Stimulated activated CD4-positive, alpha-beta T cell treated with anti-CD3 and anti-CD28 coated beads, Interleukin-12 subunit alpha, Interleukin-12 subunit beta, amount 100 ng/mL, for 48 hours (primary cell): ENCODE results near the gene SMOC2.
"Not testable (repeated sequence)": the region's sequence is repeated elsewhere in the genome, so short reads cannot be mapped to it uniquely, and the experiment has no call there.

Source experiments
- DNase-seq, 3 donors: peaks; one replicate each; pipeline ENCODE4 v3.0.0-alpha.2; 2020; ENCODE audit warnings: low read depth in 2 of 3, low spot score in 1 of 3

SMOC2 gene

DNA sequence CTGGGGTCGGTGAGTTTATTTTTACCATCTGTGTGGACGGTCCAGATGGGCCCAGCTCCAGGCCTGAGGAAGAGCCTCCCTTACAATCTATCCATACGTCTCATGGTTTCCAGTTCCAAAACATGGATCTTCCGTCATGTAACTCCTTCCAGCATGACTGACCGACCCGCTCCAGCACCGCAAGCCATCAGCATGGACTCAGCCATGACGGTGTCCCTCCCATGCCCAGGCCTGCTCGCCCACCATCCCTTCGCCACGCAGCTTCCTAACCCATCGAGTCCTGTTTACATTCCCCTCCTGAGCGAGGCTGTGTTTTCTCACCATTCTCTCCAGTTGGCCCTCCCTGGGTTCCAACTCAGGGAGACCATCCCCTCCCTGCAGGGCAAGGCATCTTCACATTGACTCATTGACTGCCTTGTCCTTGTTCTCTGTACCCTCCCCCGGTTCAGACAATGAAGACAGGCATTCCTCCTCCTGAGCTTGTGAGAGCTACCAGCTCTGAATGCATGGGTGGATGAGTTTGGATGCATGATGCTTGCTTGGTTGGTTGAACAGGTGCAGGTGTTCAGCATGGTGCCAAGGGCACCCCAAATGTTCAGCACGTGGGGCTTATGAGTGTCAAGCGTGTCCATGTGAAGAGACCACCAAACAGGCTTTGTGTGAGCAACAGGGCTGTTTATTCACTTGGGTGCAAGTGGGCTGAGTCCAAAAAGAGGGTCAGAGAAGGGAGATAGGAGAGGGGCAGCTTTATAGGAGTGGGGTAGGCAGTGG lies 235.8 kb downstream of the SMOC2 start:
- no peak for DNase-seq

GRCh38 chr6:168677323-168677781 lies 236.4 kb downstream of the SMOC2 start:
- not testable (repeated sequence) for DNase-seq

DNA sequence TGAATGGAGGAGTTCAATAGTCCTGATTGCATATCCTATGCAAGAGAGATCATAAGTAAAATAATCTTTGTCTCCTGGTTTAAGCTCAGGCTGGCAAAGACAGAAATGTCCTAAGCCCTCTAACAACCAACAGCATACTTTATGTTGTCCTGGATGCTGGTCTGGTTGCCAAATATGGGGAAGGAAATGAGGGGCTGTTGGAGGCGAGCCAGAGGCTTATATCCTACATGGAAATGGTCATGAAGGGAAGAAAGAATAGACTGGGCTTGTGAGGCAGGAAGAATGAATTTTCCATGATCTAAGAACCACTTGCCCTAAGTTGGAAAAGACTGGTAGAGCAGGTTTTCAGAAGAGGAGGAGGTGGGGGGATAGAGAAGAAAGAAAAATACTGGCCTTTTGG lies 237.1 kb downstream of the SMOC2 start:
- no peak for DNase-seq

- DNase-seq: no peak
Measured at GRCh38 chr6:168678588-168678987, 237.6 kb downstream of the SMOC2 start.

DNA sequence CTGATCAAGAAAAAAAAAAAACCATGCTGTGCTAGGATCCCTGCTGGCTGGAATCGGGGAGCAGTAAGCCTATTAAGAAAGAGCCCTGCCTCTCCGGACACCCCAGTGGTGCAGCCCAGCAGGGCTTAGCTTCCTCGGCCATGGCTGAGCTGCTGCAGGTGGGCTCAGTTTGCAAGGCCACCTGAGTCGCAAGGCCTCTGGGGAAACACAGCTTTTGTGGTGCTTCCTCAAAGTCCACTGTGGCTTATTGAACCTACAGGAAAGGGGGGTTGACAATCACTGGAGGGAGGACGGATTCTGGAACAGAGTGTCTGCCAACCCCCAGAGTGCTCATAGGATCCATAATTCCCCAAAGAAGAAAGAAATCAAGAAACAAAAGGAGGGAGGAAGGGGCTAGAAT lies 240.8 kb downstream of the SMOC2 start:
- DNase-seq: no peak

DNA sequence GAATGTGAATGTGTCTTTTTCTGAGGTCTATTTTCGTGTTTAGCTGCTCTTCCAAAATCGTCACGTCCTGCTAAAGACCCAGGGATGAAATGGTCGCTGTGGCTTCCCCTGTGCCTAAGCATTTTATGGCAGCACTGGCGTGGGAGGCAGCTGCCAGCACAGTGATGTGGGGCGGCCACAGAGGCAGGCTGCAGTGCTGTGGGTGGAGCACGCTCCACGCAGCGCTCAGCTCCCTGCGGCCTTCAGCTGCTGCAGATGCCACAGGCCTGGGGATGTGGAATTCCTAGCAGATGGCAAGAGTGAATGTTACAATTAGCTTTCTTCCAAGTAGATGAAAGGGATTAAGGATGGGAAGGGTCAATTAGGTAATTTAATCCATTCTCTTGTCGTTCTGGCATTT lies 242.6 kb downstream of the SMOC2 start:
- no peak for DNase-seq

GRCh38 chr6:168684471-168684870 lies 243.5 kb downstream of the SMOC2 start:
- DNase-seq: no peak

DNA sequence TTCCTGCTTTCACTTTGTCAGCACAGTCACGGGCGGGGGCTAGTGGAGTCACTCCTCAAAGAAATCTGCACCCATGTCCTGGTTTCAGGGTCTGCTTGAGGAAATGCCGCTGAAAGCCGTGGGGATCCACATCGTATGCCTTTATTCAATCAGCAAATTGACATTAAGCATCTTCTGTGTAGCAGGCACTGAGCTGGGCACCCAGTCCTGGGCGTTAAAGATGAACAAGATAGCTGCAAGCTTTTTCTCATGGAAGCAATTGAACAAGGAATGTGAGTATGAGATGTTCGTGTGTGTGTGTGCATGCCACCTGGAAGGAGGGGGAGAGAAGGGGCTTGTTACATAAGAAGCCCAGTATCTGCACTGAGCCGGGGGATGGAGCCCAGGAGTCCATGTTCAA lies 243.9 kb downstream of the SMOC2 start:
- no peak for DNase-seq

GRCh38 chr6:168686029-168686738 lies 245.2 kb downstream of the SMOC2 start:
- no peak for DNase-seq

GRCh38 chr6:168686831-168687730 lies 246.1 kb downstream of the SMOC2 start:
- no peak for DNase-seq

- no peak for DNase-seq
Measured at GRCh38 chr6:168690271-168690670, 249.3 kb downstream of the SMOC2 start.

GRCh38 chr6:168691774-168692173 lies 250.8 kb downstream of the SMOC2 start:
- no peak for DNase-seq

DNA sequence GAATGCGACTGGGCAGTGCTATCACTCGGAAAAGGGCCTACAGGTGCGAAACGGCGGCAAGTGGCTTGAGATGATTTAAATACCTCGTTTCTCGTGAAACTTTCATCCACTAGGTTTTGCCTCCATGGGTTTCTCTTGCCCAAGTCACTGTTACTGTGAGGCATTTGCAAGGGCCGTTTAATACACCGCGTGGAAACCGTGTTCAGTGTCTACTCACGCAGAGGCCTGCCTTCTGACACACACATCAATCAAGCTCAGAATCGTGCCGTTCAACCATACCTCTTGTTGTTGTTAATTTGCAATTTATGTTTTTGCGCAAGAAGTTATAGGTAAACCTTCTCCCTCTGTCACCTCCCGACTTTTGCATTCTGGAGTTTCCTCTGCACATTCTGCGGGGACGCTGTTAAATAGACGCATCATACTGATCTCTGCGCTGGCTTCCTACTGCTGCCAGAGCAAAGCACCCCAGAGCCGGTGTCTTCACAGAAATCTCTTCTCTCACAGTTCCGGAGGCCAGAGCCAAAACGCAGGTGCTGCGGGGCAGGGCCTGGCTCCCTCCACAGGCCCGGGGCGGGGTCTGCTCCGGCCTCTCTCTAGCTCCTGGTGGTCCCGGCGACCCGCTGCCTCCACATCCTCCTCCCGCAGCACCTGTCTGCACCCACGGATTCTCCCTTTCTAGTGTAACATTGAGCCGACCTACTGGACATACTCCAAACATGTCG lies 251.4 kb downstream of the SMOC2 start:
- no peak for DNase-seq

- DNase-seq: not testable (repeated sequence)
Measured at GRCh38 chr6:168692915-168693257, 251.9 kb downstream of the SMOC2 start.

DNA sequence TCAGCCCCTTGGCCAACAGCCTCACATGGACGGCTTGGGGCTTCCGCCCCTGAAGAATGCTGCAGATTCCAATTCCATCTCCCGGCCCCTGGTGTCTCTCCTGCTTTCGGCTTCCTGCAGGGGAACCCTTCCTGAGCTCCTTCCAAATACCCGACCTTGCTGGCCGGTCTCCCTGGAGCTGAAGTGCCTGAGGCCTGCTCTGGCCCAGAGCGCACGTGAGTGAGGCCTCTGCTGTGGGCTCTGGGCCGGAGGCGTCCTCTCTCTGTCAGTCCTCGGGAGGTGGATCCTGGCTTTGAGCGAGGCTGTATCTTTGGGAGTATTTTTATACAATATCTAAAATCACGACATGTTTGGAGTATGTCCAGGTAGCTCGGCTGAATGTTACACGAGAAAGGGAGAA lies 253.8 kb downstream of the SMOC2 start:
- not testable (repeated sequence) for DNase-seq

- DNase-seq: no peak
Measured at GRCh38 chr6:168695701-168696100, 254.7 kb downstream of the SMOC2 start.

DNA sequence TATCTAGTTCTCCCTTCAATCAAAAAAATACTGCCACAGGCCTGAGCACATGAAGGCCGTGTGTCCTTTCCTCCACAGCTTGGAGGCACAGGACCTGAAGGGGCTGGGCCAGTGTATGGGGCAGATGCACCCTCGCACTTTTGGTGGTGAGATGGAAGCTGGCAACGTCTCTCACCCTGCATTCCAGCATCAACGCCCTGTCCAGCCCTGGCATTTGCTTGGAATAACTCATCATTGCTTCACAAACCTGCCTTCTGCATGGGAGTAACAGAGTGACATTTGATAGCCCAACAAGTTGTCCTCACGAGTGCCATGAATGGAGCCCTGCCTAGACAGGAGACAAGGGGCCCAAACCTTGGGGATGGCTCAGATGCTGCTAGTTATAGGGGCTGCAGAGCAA lies 257.9 kb downstream of the SMOC2 start:
- DNase-seq: no peak

- DNase-seq: no peak
Measured at GRCh38 chr6:168699631-168700295, 258.8 kb downstream of the SMOC2 start.

DNA sequence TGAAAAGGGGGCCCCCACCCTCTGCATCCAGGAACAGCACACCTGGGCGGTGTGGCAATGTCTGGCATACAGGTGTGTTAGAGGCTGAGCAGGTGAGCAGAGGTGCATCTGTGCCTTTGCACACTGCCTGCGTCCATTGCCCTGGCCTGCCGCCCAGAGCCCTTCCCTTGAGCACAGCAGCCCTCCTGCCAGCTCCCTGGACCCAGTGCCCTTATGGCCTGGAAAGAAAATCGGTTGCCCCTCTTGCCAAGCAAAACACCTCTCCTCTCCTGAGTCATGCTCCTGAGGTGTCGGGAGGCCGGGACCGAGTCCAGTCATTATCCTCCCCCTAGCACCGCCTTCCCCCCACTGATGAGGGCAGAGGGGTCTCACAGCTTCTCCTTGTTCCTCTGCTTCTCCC lies 259.9 kb downstream of the SMOC2 start:
- no peak for DNase-seq

- DNase-seq: no peak
Measured at GRCh38 chr6:168703990-168704389, 263.0 kb downstream of the SMOC2 start.
